Endodermal cell (in vitro differentiated cells): ENCODE data around the gene MBTPS1. TPM values are rescaled to one million over a fixed set of nuclear protein-coding genes. Genes with fewer than 3 reads are reported as not detected.

Experiments used
- DNase-seq: peaks from one replicate; pipeline ENCODE4 v3.0.0-alpha.2; 2017
- H3K27ac ChIP-seq: 2 replicates; pipeline ENCODE4 v1.5.1; 2013; ENCODE audit warnings: mild to moderate bottlenecking, low read depth, low read length, moderate library complexity
- H3K27me3 ChIP-seq: 2 replicates; pipeline ENCODE4 v1.6.1; 2013; ENCODE audit warnings: mild to moderate bottlenecking, low read length, moderate library complexity; ENCODE audit not compliant: insufficient read depth, control insufficient read depth, poor library complexity, severe bottlenecking
- H3K36me3 ChIP-seq: 2 replicates; pipeline ENCODE4 v1.7.0; 2013; ENCODE audit warnings: mild to moderate bottlenecking, low read length, moderate library complexity; ENCODE audit not compliant: control insufficient read depth, insufficient read depth
- H3K4me1 ChIP-seq: one replicate; pipeline ENCODE4 v1.7.0; 2013; ENCODE audit warnings: low read length; ENCODE audit not compliant: control insufficient read depth, insufficient read depth
- H3K4me3 ChIP-seq: 2 replicates; pipeline ENCODE4 v1.5.1; 2013; ENCODE audit warnings: mild to moderate bottlenecking, low read length, moderate library complexity
- H3K9ac ChIP-seq: 2 replicates; pipeline ENCODE4 v1.6.1; 2013; ENCODE audit warnings: mild to moderate bottlenecking, low read length, moderate library complexity; ENCODE audit not compliant: poor library complexity, severe bottlenecking; ENCODE audit errors: extremely low read depth
- H3K9me3 ChIP-seq: 2 replicates; pipeline ENCODE4 v1.6.1; 2013; ENCODE audit warnings: mild to moderate bottlenecking, low read length, moderate library complexity; ENCODE audit not compliant: control insufficient read depth
- H3K27ac Mint-ChIP-seq: 2 replicates; pipeline ENCODE4 v1.8.0; 2020; ENCODE audit warnings: mixed read lengths
- H3K27me3 Mint-ChIP-seq: 2 replicates; pipeline ENCODE4 v1.8.0; 2021; ENCODE audit warnings: mild to moderate bottlenecking, mixed read lengths; ENCODE audit not compliant: insufficient read depth
- H3K36me3 Mint-ChIP-seq: 2 replicates; pipeline ENCODE4 v1.8.0; 2020; ENCODE audit warnings: low read depth, mixed read lengths
- H3K4me1 Mint-ChIP-seq: 2 replicates; pipeline ENCODE4 v1.8.0; 2020; ENCODE audit warnings: mixed read lengths
- H3K4me3 Mint-ChIP-seq: 2 replicates; pipeline ENCODE4 v1.8.0; 2020; ENCODE audit warnings: mild to moderate bottlenecking, moderate library complexity, mixed read lengths
- H3K9me3 Mint-ChIP-seq: 2 replicates; pipeline ENCODE4 v1.8.0; 2020; ENCODE audit warnings: mild to moderate bottlenecking, mixed read lengths
- CTCF ChIP-seq: fragments of 200-600 bp; sonication (generic); conservative IDR thresholded peaks from 2 replicates; pipeline ENCODE4 v1.5.0; 2021; ENCODE audit warnings: antibody characterized with exemption, mild to moderate bottlenecking
- WGBS, 2 experiments: methylation state at CpG; one replicate each; pipeline versions ENCODE4 v1.1.5 to v1.1.7; 2013; ENCODE audit warnings: missing lambda C conversion rate in 2 of 2, mixed read lengths in 1 of 2; ENCODE audit not compliant: insufficient coverage in 1 of 2, insufficient read length in 1 of 2; 5-methylcytosine and 5-hydroxymethylcytosine counted together
- total RNA-seq, 2 donors: library from RNA; stranded (reverse); fragmentation: NEBNext Ultra II Directional in 1 of 2; extraction: Animal tissue kit (Norgen Biotek cat#: 25700) in 1 of 2; gene quantifications; 2 replicates in 1 of 2; 3 replicates in 1 of 2; pipeline ENCODE4 v1.2.1, GENCODE V29; 2021

Gene MBTPS1
- total RNA-seq, 2 donors from 2014 or later = 59.7 to 62.9 TPM

GRCh38 chr16:84026606-84027005 is 90.1 kb downstream of the MBTPS1 start:
- Histone ChIP-seq H3K27ac (no peak overlapping the region), H3K9ac (no peak overlapping the region), H3K36me3 (no peaks in the 10 kb centered on the region), H3K9me3 (peaks cover 8% of the 10 kb centered on the region), H3K27me3 (no peaks in the 10 kb centered on the region), H3K4me3 (no peak overlapping the region), H3K4me1 (no peaks in the 10 kb centered on the region)
- Mint-ChIP-seq H3K4me3 (no peak overlapping the region), H3K4me1 (peaks cover 7% of the 10 kb centered on the region), H3K27ac (no peak overlapping the region), H3K27me3 (peaks cover 11% of the 10 kb centered on the region), H3K36me3 (peaks cover under 1% of the 10 kb centered on the region), H3K9me3 (peaks cover 13% of the 10 kb centered on the region)
- TF ChIP-seq CTCF = no peak
- DNase-seq = peak; percentile 50
- 71 to 84% methylated on average over 8 to 10 of the region's 10 CpGs for WGBS, 2 experiments

DNA sequence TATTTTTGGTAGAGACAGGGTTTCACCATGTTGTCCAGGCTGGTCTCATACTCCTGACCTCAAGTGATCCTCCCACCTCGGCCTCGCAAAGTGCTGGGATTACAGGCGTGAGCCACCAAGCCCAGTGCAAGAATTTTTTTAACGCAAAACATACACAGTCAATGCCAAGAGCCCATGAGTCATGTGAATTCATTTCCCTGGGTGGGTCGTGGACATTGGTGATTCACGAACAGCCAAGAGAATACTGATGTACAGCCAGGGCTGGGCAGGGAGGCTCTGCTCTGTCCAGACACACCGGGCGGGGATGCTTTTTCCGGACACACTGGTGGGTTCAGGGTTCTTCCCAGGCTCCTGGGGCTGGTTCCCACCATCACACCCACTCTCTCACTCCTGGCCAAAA is 91.9 kb downstream of the MBTPS1 start:
- no peak for DNase-seq
- 89 to 90% methylated on average over 9 of the region's 9 CpGs for WGBS, 2 experiments

DNA sequence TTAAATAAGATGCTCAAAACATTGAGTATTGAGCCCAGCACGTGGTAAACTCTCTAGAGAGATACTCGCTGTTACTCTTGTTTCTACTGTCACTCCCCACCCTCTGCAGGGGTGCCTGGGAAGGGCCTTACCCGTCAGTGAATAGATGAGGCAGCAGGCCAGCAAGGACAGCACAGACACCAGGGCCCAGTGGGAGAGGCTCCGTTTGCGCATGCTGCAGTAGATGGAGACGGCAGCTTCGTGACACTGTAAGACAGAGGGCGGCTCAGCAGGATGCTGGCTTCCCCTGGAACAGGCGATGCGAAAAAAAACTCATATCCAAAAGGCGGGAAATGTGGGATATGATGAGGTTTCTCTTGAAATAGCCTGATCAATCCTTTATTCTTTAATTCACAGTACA is 94.1 kb downstream of the MBTPS1 start:
- H3K9me3 Mint-ChIP-seq = peaks cover 39% of the 10 kb centered on the region
- Histone ChIP-seq H3K27ac (no peak overlapping the region), H3K4me1 (no peaks in the 10 kb centered on the region), H3K27me3 (no peaks in the 10 kb centered on the region), H3K36me3 (no peaks in the 10 kb centered on the region), H3K9me3 (peaks cover 19% of the 10 kb centered on the region), H3K9ac (no peak overlapping the region), H3K4me3 (no peak overlapping the region)
- no peak for TF ChIP-seq CTCF
- H3K36me3 Mint-ChIP-seq = peaks cover 4% of the 10 kb centered on the region
- no peak overlapping the region for H3K4me3 Mint-ChIP-seq
- no peak for DNase-seq
- WGBS, 2 experiments = 75 to 83% methylated on average over 6 to 10 of the region's 11 CpGs
- peaks cover 7% of the 10 kb centered on the region for H3K4me1 Mint-ChIP-seq
- H3K27me3 Mint-ChIP-seq = peaks cover 14% of the 10 kb centered on the region
- H3K27ac Mint-ChIP-seq = no peak overlapping the region

More for the DNA sequence above, 91.9 kb downstream of the MBTPS1 start:
- Mint-ChIP-seq H3K4me1 (peaks cover 7% of the 10 kb centered on the region), H3K4me3 (no peak overlapping the region), H3K27ac (no peak overlapping the region), H3K27me3 (peaks cover 17% of the 10 kb centered on the region), H3K36me3 (peaks cover 4% of the 10 kb centered on the region), H3K9me3 (peaks cover 28% of the 10 kb centered on the region)
- Histone ChIP-seq H3K4me1 (no peaks in the 10 kb centered on the region), H3K9ac (no peak overlapping the region), H3K27me3 (no peaks in the 10 kb centered on the region), H3K9me3 (peaks cover 19% of the 10 kb centered on the region), H3K4me3 (no peak overlapping the region), H3K36me3 (no peaks in the 10 kb centered on the region), H3K27ac (no peak overlapping the region)
- TF ChIP-seq CTCF = no peak
